ENCODE results near the gene NR2C2. TPM values are rescaled to one million over a fixed set of nuclear protein-coding genes. Genes with fewer than 3 reads are reported as not detected.

Gene NR2C2
- total RNA-seq, 1 donor from 2014 or later: 22.5 TPM

Other genes with a start within 250 kb of the NR2C2 start
- gene FGD5, start 128.6 kb upstream of the NR2C2 start, total RNA-seq: 79.7 and 84.3 TPM in 2 replicates
- gene MRPS25, start 117.7 kb downstream of the NR2C2 start, total RNA-seq: 37.1 and 46.4 TPM in 2 replicates
- 22.4 and 27.5 TPM in 2 replicates for gene RBSN, start 151.6 kb downstream of the NR2C2 start, total RNA-seq